ENCODE data around the gene GALNTL6.
"Not testable (repeated sequence)": the region's sequence is repeated elsewhere in the genome, so short reads cannot be mapped to it uniquely, and the experiment has no call there.

Gene GALNTL6

DNA sequence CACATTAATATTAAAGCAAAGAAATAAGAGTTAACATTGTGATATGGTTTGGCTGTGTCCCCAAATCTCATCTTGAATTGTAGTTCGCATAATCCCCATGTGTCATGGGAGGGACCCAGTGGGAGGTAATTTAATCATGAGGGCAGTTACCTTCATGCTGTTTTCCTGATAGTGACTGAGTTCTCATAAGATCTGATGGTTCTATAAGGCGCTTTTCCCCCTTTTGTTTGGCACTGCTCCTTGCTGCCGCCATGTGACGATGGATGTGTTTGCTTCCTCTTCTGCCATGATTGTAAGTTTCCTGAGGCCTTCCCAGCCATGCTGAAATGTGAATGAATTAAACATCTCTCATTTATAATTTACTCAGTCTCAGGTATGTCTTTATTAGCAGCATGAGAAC is 1201.6 kb downstream of the GALNTL6 start:
- no peak overlapping the region for H3K27ac ChIP-seq (ENCODE audit: low read depth, low read length)
- peaks cover 7% of the 10 kb centered on the region for H3K4me1 ChIP-seq (ENCODE audit: insufficient read depth, low read length)

DNA sequence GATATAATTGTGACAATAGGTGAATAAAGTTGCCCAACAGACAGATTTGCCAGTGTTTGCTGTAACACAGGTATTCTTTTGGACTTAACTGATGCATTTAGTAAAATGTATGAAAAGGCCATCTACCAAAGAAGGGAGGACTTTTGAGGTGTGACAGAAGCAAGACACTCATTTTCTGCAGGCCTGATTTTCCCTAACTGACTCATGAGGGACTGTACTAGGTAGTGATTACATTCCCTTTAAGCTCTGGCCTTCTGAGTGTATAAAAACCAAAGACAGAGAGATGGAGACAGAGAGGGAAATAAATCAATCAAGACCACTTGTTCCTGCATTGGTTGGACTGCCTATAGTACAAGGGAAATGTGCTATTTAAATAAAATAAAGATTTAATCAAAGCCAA is 1204.6 kb downstream of the GALNTL6 start:
- no peak overlapping the region for H3K4me3 ChIP-seq (ENCODE audit: low read depth in 1 of 2, low read length in 2 of 2)
- no peak overlapping the region for H3K9ac ChIP-seq (ENCODE audit: low read length)
- no peak overlapping the region for H3K27ac ChIP-seq (ENCODE audit: low read depth, low read length)
- no peaks in the 10 kb centered on the region for H3K9me3 ChIP-seq (ENCODE audit: low read length)
- H3K36me3 ChIP-seq (ENCODE audit: insufficient read depth, low read length) = no peaks in the 10 kb centered on the region
- H3K4me1 ChIP-seq (ENCODE audit: insufficient read depth, low read length) = peaks cover 7% of the 10 kb centered on the region
- H3K27me3 ChIP-seq (ENCODE audit: control insufficient read depth in 1 of 2, insufficient read depth in 2 of 2, low read length in 2 of 2) = no peaks in the 10 kb centered on the region

More for the DNA sequence above, 1201.6 kb downstream of the GALNTL6 start:
- no peaks in the 10 kb centered on the region for H3K36me3 ChIP-seq (ENCODE audit: insufficient read depth, low read length)
- H3K9ac ChIP-seq (ENCODE audit: low read length) = no peak overlapping the region
- H3K27me3 ChIP-seq (ENCODE audit: control insufficient read depth in 1 of 2, insufficient read depth in 2 of 2, low read length in 2 of 2) = no peaks in the 10 kb centered on the region
- no peaks in the 10 kb centered on the region for H3K9me3 ChIP-seq (ENCODE audit: low read length)
- no peak overlapping the region for H3K4me3 ChIP-seq (ENCODE audit: low read depth in 1 of 2, low read length in 2 of 2)

DNA sequence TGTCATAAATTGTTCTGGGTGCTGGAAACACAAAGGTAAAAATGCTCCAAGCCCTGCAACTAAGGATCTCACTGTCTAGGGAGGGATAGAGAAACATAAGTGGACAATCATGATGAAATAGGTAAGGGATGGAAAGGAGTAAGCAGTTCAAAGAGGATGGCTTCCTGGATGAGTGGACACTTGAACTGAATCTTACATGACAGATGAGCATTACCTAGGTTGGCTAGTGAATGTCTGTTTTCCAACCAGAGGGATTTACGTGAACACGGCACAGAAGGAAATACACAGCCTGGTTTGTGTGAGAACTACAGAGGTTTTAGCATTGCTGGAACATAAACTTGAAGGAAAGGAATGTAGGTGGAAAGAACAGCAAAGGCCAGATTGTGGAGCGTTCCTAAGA is 1205.2 kb downstream of the GALNTL6 start:
- H3K36me3 ChIP-seq (ENCODE audit: insufficient read depth, low read length) = no peaks in the 10 kb centered on the region
- H3K9me3 ChIP-seq (ENCODE audit: low read length) = no peaks in the 10 kb centered on the region
- H3K4me3 ChIP-seq (ENCODE audit: low read depth in 1 of 2, low read length in 2 of 2) = no peak overlapping the region
- H3K4me1 ChIP-seq (ENCODE audit: insufficient read depth, low read length) = peaks cover 2% of the 10 kb centered on the region
- no peak overlapping the region for H3K27ac ChIP-seq (ENCODE audit: low read depth, low read length)
- no peaks in the 10 kb centered on the region for H3K27me3 ChIP-seq (ENCODE audit: control insufficient read depth in 1 of 2, insufficient read depth in 2 of 2, low read length in 2 of 2)
- no peak overlapping the region for H3K9ac ChIP-seq (ENCODE audit: low read length)

DNA sequence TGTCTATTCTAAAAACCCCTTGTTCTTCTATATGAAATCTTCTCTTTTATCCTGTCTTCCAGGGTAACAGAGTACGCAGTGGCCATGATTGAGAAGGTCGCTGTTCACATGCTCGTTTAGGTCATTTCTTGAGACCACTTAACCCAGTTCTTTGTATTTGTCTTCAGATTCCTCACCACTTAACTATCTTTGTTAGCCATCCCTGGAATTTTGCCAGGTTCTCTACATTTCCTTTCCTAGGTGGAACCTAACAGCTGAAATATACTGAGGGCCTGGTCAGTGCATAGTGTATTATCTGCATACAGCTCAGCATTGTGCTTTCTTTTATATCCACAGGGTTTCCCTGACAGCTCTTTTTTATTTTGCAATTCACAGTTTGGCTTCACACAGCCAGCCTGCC is 1206.5 kb downstream of the GALNTL6 start:
- H3K9ac ChIP-seq (ENCODE audit: low read length) = no peak overlapping the region
- no peaks in the 10 kb centered on the region for H3K4me1 ChIP-seq (ENCODE audit: insufficient read depth, low read length)
- no peaks in the 10 kb centered on the region for H3K9me3 ChIP-seq (ENCODE audit: low read length)
- H3K36me3 ChIP-seq (ENCODE audit: insufficient read depth, low read length) = no peaks in the 10 kb centered on the region
- H3K4me3 ChIP-seq (ENCODE audit: low read depth in 1 of 2, low read length in 2 of 2) = no peak overlapping the region
- H3K27ac ChIP-seq (ENCODE audit: low read depth, low read length) = no peak overlapping the region
- H3K27me3 ChIP-seq (ENCODE audit: control insufficient read depth in 1 of 2, insufficient read depth in 2 of 2, low read length in 2 of 2) = no peaks in the 10 kb centered on the region

DNA sequence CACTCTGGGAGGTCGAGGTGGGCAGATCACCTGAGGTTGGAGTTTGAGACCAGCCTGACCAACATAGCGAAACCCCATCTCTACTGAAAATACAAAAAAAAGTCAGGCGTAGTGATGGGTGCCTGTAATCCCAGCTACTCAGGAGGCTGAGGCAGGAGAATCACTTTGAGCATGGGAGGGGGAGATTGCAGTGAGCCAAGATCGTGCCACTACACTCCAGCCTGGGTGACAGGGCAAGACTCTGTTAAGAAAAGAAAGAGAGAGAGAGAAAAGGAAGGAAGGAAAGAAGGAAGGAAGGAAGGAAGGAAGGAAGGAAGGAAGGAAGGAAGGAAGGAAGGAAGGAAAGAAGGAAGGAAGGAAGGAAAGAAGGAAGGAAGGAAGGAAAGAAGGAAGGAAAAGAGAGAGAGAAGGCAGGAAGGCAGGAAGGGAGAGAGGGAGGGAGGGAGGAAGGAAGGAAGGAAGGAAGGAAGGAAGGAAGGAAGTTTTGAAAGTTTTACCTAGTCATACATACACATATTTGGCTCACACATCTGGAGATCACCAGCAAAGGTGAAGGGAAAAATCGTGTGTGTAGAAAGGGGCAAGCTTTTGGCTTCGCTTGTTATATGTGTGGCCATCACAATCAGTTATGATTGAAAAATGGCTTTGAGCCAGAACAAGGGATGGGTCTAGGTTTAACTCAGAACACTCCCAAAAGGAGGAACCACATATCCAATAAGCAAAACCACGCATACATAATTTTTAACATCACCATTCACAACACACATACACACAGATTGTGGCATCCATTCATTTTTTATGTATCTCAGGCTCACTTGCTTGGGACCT is 1208.8 kb downstream of the GALNTL6 start:
- H3K36me3 ChIP-seq (ENCODE audit: insufficient read depth, low read length); H3K27me3 ChIP-seq (ENCODE audit: control insufficient read depth in 1 of 2, insufficient read depth in 2 of 2, low read length in 2 of 2); H3K9me3 ChIP-seq (ENCODE audit: low read length); H3K4me3 ChIP-seq (ENCODE audit: low read depth in 1 of 2, low read length in 2 of 2); H3K9ac ChIP-seq (ENCODE audit: low read length); H3K4me1 ChIP-seq (ENCODE audit: insufficient read depth, low read length); H3K27ac ChIP-seq (ENCODE audit: low read depth, low read length): not testable (repeated sequence)

DNA sequence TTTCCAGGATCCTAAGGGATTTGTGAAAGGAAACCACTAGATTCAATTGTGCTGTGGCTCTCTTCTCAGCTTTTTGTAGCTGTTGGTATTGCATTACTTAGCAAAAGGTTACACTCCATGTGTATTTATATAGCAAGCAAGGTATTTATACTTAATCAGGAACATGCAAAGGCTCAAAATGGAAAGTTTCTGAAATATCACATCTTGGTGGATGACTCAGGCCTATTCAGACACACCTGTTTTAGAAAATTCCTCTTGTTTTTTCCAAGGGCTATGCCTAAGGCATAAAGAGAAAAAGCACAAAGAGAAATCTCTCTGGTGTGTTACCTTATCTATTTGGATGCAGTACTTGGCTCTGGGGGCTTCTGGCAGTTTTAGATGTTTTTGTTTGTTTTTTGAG is 1211.0 kb downstream of the GALNTL6 start:
- Histone ChIP-seq H3K9me3 (ENCODE audit: low read length) (no peaks in the 10 kb centered on the region), H3K27me3 (ENCODE audit: control insufficient read depth in 1 of 2, insufficient read depth in 2 of 2, low read length in 2 of 2) (no peaks in the 10 kb centered on the region), H3K9ac (ENCODE audit: low read length) (no peak overlapping the region), H3K36me3 (ENCODE audit: insufficient read depth, low read length) (no peaks in the 10 kb centered on the region), H3K4me3 (ENCODE audit: low read depth in 1 of 2, low read length in 2 of 2) (no peak overlapping the region), H3K27ac (ENCODE audit: low read depth, low read length) (no peak overlapping the region), H3K4me1 (ENCODE audit: insufficient read depth, low read length) (no peaks in the 10 kb centered on the region)

DNA sequence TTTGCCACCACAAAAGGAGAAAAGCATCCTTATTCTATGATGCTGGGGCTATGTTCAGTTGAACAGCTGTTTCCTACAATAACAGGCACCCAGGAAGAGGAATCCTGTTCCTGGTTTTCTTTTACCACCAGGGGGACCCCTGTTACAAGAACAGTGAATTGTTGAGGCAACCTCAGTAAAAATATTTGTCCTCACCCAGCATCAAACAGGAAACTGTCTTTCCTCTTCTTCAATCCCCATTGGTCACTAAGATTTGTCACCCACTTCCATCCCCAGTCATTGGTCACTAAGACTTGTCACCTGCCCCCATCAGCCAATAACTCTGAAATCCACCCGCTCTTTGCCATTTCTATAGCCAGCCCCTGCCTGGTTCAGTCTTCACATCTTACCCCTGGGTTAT is 1211.9 kb downstream of the GALNTL6 start:
- no peaks in the 10 kb centered on the region for H3K27me3 ChIP-seq (ENCODE audit: control insufficient read depth in 1 of 2, insufficient read depth in 2 of 2, low read length in 2 of 2)
- H3K36me3 ChIP-seq (ENCODE audit: insufficient read depth, low read length) = no peaks in the 10 kb centered on the region
- H3K4me3 ChIP-seq (ENCODE audit: low read depth in 1 of 2, low read length in 2 of 2) = no peak overlapping the region
- no peak overlapping the region for H3K27ac ChIP-seq (ENCODE audit: low read depth, low read length)
- H3K9ac ChIP-seq (ENCODE audit: low read length) = no peak overlapping the region
- H3K4me1 ChIP-seq (ENCODE audit: insufficient read depth, low read length) = no peaks in the 10 kb centered on the region
- H3K9me3 ChIP-seq (ENCODE audit: low read length) = no peaks in the 10 kb centered on the region

DNA sequence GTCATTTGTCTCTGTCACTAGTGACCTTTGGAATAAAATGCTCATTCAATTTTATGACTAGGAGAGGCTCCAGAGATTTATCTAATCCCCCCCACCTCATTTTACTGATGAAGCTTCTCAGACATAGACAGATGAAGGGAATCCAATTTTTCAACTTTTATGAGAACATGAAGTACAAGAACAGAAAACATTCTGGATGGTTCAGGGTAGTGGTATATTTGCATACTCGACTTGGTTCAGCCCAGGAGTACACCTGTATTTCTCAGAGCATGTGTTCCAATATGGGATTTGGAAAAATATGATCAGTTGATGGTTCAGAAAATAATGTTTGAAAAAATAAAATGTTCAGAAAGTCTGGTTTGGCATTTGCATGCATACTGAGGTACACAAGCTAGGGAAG is 1224.0 kb downstream of the GALNTL6 start:
- Histone ChIP-seq H3K9ac (ENCODE audit: low read length) (no peak overlapping the region), H3K4me1 (ENCODE audit: insufficient read depth, low read length) (peaks cover 5% of the 10 kb centered on the region), H3K9me3 (ENCODE audit: low read length) (no peaks in the 10 kb centered on the region), H3K4me3 (ENCODE audit: low read depth in 1 of 2, low read length in 2 of 2) (no peak overlapping the region), H3K27me3 (ENCODE audit: control insufficient read depth in 1 of 2, insufficient read depth in 2 of 2, low read length in 2 of 2) (no peaks in the 10 kb centered on the region), H3K27ac (ENCODE audit: low read depth, low read length) (no peak overlapping the region), H3K36me3 (ENCODE audit: insufficient read depth, low read length) (no peaks in the 10 kb centered on the region)

DNA sequence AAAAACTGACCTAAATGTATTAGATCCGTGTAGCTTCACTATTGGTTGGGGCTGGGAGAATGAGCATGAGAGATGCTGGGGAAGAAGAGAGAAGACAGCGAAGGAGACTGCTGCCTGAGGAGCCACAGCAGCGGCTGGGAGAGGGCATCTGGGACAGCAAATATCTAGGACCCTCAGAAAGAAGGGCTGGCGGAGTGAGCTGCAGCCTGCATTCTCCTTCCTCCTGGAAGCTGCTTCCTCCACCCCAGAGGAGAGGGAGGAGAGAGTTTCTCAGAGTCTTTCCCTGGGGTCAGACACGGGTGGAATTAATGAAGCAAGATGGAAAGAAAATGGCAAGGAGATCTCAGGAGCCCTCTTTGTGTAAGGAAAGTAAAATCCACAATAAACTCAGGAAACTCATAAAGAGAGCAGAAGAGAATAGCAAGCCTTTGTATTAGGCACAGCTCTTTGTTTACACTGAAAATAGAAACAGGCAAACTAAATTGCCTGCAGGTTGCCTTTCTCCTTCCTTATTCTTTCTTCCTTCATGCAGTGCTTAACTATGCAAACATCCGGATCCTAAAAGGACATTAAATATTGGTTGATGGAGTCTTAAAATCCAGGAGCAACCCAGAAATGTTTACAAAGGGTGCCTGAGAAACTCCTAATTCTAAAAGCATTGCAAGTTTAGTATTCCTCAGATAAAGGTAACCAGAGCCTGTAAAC is 1225.1 kb downstream of the GALNTL6 start:
- Histone ChIP-seq H3K9ac (ENCODE audit: low read length) (no peak overlapping the region), H3K4me1 (ENCODE audit: insufficient read depth, low read length) (peaks cover 5% of the 10 kb centered on the region), H3K27ac (ENCODE audit: low read depth, low read length) (no peak overlapping the region), H3K9me3 (ENCODE audit: low read length) (no peaks in the 10 kb centered on the region), H3K36me3 (ENCODE audit: insufficient read depth, low read length) (no peaks in the 10 kb centered on the region), H3K4me3 (ENCODE audit: low read depth in 1 of 2, low read length in 2 of 2) (no peak overlapping the region), H3K27me3 (ENCODE audit: control insufficient read depth in 1 of 2, insufficient read depth in 2 of 2, low read length in 2 of 2) (no peaks in the 10 kb centered on the region)

DNA sequence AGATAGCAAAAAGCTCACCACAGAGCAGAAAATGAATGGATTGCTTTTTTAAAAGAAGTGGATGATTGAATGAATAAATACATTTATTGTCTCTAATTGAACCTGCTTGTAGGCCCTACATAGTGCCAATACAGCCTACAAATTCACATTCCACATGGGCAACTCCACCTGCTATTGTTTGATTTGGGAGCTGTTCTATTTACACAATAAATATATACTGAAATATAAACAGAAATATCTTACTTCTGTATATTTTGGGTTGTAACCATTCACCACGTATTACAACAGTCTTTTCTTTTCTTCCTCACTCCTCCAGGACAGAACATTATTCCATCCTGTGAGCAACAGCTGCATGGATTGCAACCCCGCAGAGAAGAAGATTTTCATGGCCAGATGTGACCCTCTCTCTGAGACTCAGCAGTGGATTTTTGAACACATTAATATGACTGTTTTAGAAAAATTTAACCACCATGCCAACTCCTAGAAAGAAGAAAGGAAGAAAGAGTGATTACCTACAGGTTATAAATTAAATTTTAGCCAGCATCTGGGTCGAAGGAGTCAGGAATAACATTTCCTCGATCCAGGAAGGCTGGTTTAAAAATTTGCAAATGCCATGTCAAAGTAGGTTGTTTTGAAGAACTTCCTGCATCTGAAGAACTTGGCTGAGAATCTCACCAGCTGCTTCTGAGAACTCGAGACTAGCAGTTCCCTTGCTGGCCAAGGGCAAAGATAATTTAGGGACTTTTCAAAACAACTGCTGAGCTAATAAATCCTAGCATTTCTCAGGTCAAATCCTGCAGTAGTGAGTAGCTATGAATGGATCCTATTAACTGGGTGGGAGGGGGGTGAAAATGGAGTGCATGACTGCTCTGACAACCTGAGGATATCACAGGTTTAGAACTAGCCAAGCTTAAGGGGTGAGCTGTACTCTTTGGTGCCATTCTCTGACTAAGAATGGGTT is 1226.7 kb downstream of the GALNTL6 start:
- no peak overlapping the region for H3K4me3 ChIP-seq (ENCODE audit: low read depth in 1 of 2, low read length in 2 of 2)
- H3K36me3 ChIP-seq (ENCODE audit: insufficient read depth, low read length) = no peaks in the 10 kb centered on the region
- H3K9me3 ChIP-seq (ENCODE audit: low read length) = no peaks in the 10 kb centered on the region
- H3K4me1 ChIP-seq (ENCODE audit: insufficient read depth, low read length) = peaks cover 5% of the 10 kb centered on the region
- H3K9ac ChIP-seq (ENCODE audit: low read length) = no peak overlapping the region
- no peak overlapping the region for H3K27ac ChIP-seq (ENCODE audit: low read depth, low read length)
- no peaks in the 10 kb centered on the region for H3K27me3 ChIP-seq (ENCODE audit: control insufficient read depth in 1 of 2, insufficient read depth in 2 of 2, low read length in 2 of 2)

DNA sequence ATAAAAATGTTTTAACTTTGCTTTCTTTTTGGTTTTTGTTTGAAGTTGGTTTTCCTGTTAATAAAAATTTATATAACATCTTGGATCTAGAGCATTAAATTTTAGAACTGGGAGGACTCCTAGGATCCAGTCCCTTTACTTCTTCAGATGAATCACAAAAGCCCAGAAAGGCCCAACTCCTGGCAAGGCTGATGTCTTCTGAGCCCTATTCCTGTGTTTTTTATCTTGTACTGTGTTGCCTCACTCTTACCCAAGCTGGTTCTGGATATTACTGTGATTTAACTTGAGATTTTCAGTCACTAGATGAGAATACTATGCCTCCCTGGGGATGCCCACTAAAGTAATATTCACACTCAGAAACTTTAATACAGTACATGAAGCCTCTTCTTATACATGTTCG is 1228.3 kb downstream of the GALNTL6 start:
- Histone ChIP-seq H3K36me3 (ENCODE audit: insufficient read depth, low read length) (no peaks in the 10 kb centered on the region), H3K27me3 (ENCODE audit: control insufficient read depth in 1 of 2, insufficient read depth in 2 of 2, low read length in 2 of 2) (no peaks in the 10 kb centered on the region), H3K27ac (ENCODE audit: low read depth, low read length) (no peak overlapping the region), H3K9ac (ENCODE audit: low read length) (no peak overlapping the region), H3K4me1 (ENCODE audit: insufficient read depth, low read length) (peaks cover 5% of the 10 kb centered on the region), H3K9me3 (ENCODE audit: low read length) (no peaks in the 10 kb centered on the region), H3K4me3 (ENCODE audit: low read depth in 1 of 2, low read length in 2 of 2) (no peak overlapping the region)

Measured in muscle layer of colon (tissue), 2 donors.